Fibroblast of lung (primary cell): ENCODE measurements around the gene INPP5A.

ENCODE experiments used
- CTCF ChIP-seq, 2 donors: IDR thresholded peaks in 1 of 2; conservative IDR thresholded peaks in 1 of 2; 1 replicate in 1 of 2; 2 replicates in 1 of 2; pipeline ENCODE4 v1.5.1; 2011 to 2012; ENCODE audit warnings: low read length in 2 of 2, control low read depth in 1 of 2, inconsistent platforms in 1 of 2, low read depth in 1 of 2, mild to moderate bottlenecking in 1 of 2
- EZH2 ChIP-seq: IDR thresholded peaks from 2 replicates; pipeline ENCODE4 v1.5.1; 2012; ENCODE audit warnings: low read length, control low read depth, mild to moderate bottlenecking; ENCODE audit errors: missing control alignments

- TF ChIP-seq CTCF (conservative IDR thresholded peaks at IDR 0.05 in 1 of 2, IDR thresholded peaks at IDR 0.05 in 1 of 2; ENCODE audit: low read depth in 1 of 2, low read length in 2 of 2) (no peak), EZH2 (no peak)
Observed at GRCh38 chr10:132774902-132775863, 237.6 kb downstream of the INPP5A start.
